H1 (cell line): Measurements from ENCODE around the gene HMCN1.

Experiments
- ATF3 ChIP-seq: IDR thresholded peaks from 2 replicates; pipeline ENCODE4 v1.6.1; 2011; ENCODE audit warnings: low read depth, mild to moderate bottlenecking, low read length; ENCODE audit not compliant: insufficient read depth
- CBX5 ChIP-seq: fragments of 300-800, 300-1000 bp; sonication (generic); IDR thresholded peaks from 2 replicates; pipeline ENCODE4 v1.7.1; 2016; ENCODE audit warnings: antibody characterized with exemption, low read length, low read depth
- CTCF ChIP-seq, 3 experiments: IDR thresholded peaks; 1 replicate in 2 of 3; 2 replicates in 1 of 3; pipeline versions ENCODE4 v1.5.1 to v1.6.1; 2011; ENCODE audit warnings: low read length in 3 of 3, mild to moderate bottlenecking in 3 of 3, inconsistent platforms in 2 of 3, low read depth in 1 of 3, moderate library complexity in 1 of 3; ENCODE audit not compliant: insufficient read depth in 1 of 3; ENCODE audit errors: control extremely low read depth in 1 of 3
- EP300 ChIP-seq, 2 experiments: IDR thresholded peaks; 1 replicate in 1 of 2; 2 replicates in 1 of 2; pipeline ENCODE4 v1.6.1; 2011 to 2012; ENCODE audit warnings: low read depth in 2 of 2, low read length in 2 of 2, mild to moderate bottlenecking in 2 of 2, borderline replicate concordance in 1 of 2, inconsistent platforms in 1 of 2, moderate library complexity in 1 of 2
- FOSL1 ChIP-seq: IDR thresholded peaks from 2 replicates; pipeline ENCODE4 v1.6.1; 2011; ENCODE audit warnings: mild to moderate bottlenecking, low read depth, low read length, moderate library complexity; ENCODE audit not compliant: insufficient read depth
- JUN ChIP-seq: IDR thresholded peaks from 2 replicates; pipeline ENCODE4 v1.6.1; 2011; ENCODE audit warnings: low read depth, mild to moderate bottlenecking, improper control_type of control experiment, low read length
- KDM1A ChIP-seq: fragments of 200-600, 300-600 bp; sonication (generic); IDR thresholded peaks from 2 replicates; pipeline ENCODE4 v1.7.1; 2016; ENCODE audit warnings: mild to moderate bottlenecking, low read length, borderline replicate concordance
- POLR2A ChIP-seq, 2 experiments: IDR thresholded peaks; 1 replicate in 1 of 2; 2 replicates in 1 of 2; pipeline ENCODE4 v1.6.1; 2011; ENCODE audit warnings: low read depth in 2 of 2, low read length in 2 of 2, mild to moderate bottlenecking in 2 of 2; ENCODE audit errors: control extremely low read depth in 1 of 2
- POLR2AphosphoS5 ChIP-seq: IDR thresholded peaks from 2 replicates; pipeline ENCODE4 v1.6.1; 2011; ENCODE audit warnings: low read depth, low read length
- RFX5 ChIP-seq: IDR thresholded peaks from 2 replicates; pipeline ENCODE4 v1.6.1; 2011; ENCODE audit warnings: low read depth, low read length, improper control_type of control experiment, borderline replicate concordance
- SIN3A ChIP-seq, 2 experiments: IDR thresholded peaks in 1 of 2; conservative IDR thresholded peaks in 1 of 2; 2 replicates each; pipeline ENCODE4 v1.6.1; 2011 to 2012; ENCODE audit warnings: low read length in 2 of 2, improper control_type of control experiment in 1 of 2, low read depth in 1 of 2, mild to moderate bottlenecking in 1 of 2
- SP1 ChIP-seq: IDR thresholded peaks from 2 replicates; pipeline ENCODE4 v1.6.1; 2011; ENCODE audit warnings: low read depth, low read length
- TAF1 ChIP-seq: IDR thresholded peaks from 2 replicates; pipeline ENCODE4 v1.6.1; 2011; ENCODE audit warnings: mild to moderate bottlenecking, low read depth, low read length

GRCh38 chr1:185957441-185958363 lies 223.5 kb downstream of the HMCN1 start:
- TF ChIP-seq CTCF (IDR thresholded peaks at IDR 0.05; ENCODE audit: control extremely low read depth in 1 of 3, insufficient read depth in 1 of 3, low read depth in 1 of 3, low read length in 3 of 3) (no peak), JUN (no peak), EP300 (IDR thresholded peaks at IDR 0.05; ENCODE audit: borderline replicate concordance in 1 of 2, low read depth in 2 of 2, low read length in 2 of 2) (no peak), FOSL1 (no peak), SIN3A (conservative IDR thresholded peaks at IDR 0.05 in 1 of 2, IDR thresholded peaks at IDR 0.05 in 1 of 2; ENCODE audit: low read depth in 1 of 2, low read length in 2 of 2) (no peak), POLR2A (IDR thresholded peaks at IDR 0.05; ENCODE audit: control extremely low read depth in 1 of 2, low read depth in 2 of 2, low read length in 2 of 2) (no peak), CBX5 (no peak), RFX5 (no peak), ATF3 (no peak), POLR2AphosphoS5 (no peak), TAF1 (no peak), KDM1A (no peak), SP1 (no peak)
